Lower leg skin (tissue), 3 donors: ENCODE results near the gene DRC3.

ENCODE experiments used
- CTCF ChIP-seq, 3 donors: fragments of 450-650 bp; IDR thresholded peaks; one replicate each; pipeline ENCODE4 v1.5.1; 2016; ENCODE audit warnings: antibody characterized with exemption in 3 of 3, mild to moderate bottlenecking in 3 of 3, moderate library complexity in 2 of 3
- POLR2A ChIP-seq, 2 donors: fragments of 450-650 bp; IDR thresholded peaks; one replicate each; pipeline ENCODE4 v1.6.1; 2016 to 2017; ENCODE audit warnings: antibody characterized with exemption in 2 of 2, mild to moderate bottlenecking in 1 of 2, moderate library complexity in 1 of 2

DNA sequence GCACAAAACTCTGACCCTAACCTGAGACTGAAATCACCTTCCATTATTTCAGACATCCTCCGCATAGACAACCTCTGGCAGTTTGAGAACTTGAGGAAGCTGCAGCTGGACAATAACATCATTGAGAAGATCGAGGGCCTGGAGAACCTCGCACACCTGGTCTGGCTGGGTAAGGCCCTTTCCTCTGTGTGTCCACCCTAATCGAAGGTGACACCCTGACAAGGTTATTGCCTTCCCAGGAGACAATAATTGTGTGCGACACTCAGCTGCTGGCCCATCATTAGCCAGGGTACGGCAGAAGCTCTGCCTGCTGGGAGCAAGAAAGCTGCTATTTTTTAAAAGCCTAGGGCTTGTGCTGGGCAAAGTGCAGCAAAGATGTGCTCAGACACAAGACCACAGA, 11.1 kb downstream of the DRC3 start:
- no peak for TF ChIP-seq CTCF (IDR thresholded peaks at IDR 0.05)
- TF ChIP-seq POLR2A (IDR thresholded peaks at IDR 0.05), result no peak
